Measurements from ENCODE around the gene CCL20.
A peak's percentile ranks its signal among the peaks of the same experiment; 100 is the strongest.
"Not testable (repeated sequence)": the region's sequence is repeated elsewhere in the genome, so short reads cannot be mapped to it uniquely, and the experiment has no call there.

The CCL20 gene

GRCh38 chr2:227834423-227834822 lies 20.8 kb downstream of the CCL20 start:
- DNase-seq (ENCODE audit: low read depth), result no peak

- no peak for DNase-seq (ENCODE audit: low read depth)
Observed at GRCh38 chr2:227834916-227835650, 21.4 kb downstream of the CCL20 start.

DNA sequence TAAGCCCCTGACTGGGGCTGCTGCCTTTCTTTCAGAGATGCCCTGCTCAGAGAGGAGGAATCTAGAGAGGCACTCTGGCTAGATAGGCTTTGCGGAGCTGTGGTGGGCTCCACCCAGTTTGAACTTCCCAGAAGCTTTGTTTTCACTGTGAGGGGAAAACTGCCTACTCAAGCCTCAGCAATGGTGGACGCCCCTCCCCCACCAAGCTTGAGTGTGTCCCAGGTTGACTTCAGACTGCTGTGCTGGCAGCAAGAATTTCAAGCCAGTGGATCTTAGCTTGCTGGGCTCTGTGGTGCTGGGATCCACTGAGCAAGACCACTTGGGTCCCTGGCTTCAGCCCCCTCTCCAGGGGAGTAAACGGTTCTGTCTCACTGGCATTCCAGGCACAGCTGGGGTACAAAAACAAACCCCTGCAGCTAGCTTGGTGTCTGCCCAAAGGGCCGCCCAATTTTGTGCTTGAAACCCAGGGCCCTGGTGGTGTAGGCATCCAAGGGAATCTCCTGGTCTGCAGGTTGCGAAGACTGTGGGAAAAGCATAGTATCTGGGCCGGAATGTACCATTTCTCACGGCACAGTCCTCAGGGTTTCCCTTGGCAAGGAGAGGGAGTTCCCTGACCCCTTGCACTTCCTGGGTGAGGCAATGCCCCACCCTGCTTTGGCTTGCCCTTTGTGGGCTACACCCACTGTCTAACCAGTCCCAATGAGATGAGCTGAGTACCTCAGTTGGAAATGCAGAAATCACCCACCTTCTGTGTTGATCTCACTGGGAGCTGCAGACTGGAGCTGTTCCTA lies 25.9 kb downstream of the CCL20 start:
- not testable (repeated sequence) for DNase-seq (ENCODE audit: low read depth)

- DNase-seq (ENCODE audit: low read depth), result no peak
Observed at GRCh38 chr2:227846831-227847230, 33.2 kb downstream of the CCL20 start.

DNA sequence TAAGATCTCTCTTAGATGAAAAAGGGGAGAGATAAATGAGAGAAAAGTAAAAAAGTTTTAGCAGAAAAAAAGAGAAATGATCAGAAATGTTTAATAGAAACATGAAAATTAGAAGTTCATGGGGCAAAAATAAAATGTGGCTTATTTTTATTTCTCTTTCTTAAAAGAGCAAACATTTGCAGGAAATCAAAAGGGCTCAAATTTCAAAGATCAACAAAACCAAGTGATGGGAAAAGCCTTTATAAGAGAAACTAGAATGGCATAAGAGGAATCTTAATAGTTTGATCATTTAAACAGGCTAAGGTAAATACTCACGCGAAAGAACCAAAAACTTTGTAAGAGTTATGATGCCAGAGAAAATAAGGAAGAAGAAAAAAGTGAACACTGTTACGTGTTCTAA lies 34.5 kb downstream of the CCL20 start:
- DNase-seq (ENCODE audit: low read depth), result no peak

- DNase-seq (ENCODE audit: low read depth), result no peak
Observed at GRCh38 chr2:227848586-227848985, 34.9 kb downstream of the CCL20 start.

DNA sequence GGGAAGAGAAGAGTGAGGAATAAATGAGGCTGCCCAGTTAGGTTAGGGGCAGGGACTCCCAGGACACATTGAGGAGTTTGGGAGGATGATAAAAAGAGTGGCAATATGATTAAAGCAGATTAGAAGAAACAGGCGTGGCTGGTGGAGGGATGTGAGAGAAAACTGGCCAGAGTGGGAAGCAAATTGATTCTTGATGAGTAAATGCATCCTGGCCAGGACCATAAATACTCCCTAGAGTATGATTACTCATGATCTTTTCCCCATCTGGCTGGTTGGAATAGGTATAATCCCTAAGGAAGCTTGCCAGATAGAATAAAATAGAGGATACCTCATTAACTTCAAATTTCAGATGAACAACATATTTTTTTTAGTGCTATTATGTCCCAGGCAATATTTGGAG lies 36.3 kb downstream of the CCL20 start:
- DNase-seq (ENCODE audit: low read depth), result peak; percentile 84

- DNase-seq (ENCODE audit: low read depth), result no peak
Observed at GRCh38 chr2:227853204-227853629, 39.6 kb downstream of the CCL20 start.

DNA sequence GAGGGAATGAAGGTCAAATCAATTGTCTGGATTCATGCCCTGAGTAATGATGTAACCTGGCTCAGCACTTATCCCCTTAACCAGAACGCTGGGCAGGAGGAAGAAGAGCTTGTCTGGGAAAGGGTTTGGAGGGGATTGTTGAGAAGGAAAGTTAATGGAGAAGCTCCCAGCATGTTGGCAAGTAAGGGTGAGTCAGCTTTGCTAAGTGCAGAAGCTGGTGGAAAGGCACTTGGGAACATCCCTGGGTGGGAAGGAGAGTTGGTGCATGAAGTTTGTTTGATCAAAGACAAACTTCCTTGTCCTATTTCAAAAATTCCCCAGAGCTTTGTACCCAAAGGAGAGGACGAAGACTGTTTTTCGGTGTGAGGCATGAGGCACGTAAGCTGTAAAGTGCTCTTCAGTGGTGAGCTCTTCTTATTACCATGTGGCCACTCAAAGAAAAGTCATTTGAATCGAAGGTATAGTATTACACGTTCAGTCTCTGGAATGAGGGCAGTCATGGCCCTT lies 40.2 kb downstream of the CCL20 start:
- DNase-seq (ENCODE audit: low read depth), result no peak

- no peak for DNase-seq (ENCODE audit: low read depth)
Observed at GRCh38 chr2:227855440-227855839, 41.8 kb downstream of the CCL20 start.

GRCh38 chr2:227856697-227857096 lies 43.1 kb downstream of the CCL20 start:
- DNase-seq (ENCODE audit: low read depth), result no peak

GRCh38 chr2:227860221-227860641 lies 46.6 kb downstream of the CCL20 start:
- DNase-seq (ENCODE audit: low read depth), result no peak

GRCh38 chr2:227861011-227861410 lies 47.4 kb downstream of the CCL20 start:
- no peak for DNase-seq (ENCODE audit: low read depth)

- DNase-seq (ENCODE audit: low read depth), result no peak
Observed at GRCh38 chr2:227862227-227862740, 48.6 kb downstream of the CCL20 start.

- peak; percentile 91 for DNase-seq (ENCODE audit: low read depth)
Observed at GRCh38 chr2:227862741-227863588, 49.3 kb downstream of the CCL20 start.

- DNase-seq (ENCODE audit: low read depth), result no peak
Observed at GRCh38 chr2:227864161-227864756, 50.6 kb downstream of the CCL20 start.

DNA sequence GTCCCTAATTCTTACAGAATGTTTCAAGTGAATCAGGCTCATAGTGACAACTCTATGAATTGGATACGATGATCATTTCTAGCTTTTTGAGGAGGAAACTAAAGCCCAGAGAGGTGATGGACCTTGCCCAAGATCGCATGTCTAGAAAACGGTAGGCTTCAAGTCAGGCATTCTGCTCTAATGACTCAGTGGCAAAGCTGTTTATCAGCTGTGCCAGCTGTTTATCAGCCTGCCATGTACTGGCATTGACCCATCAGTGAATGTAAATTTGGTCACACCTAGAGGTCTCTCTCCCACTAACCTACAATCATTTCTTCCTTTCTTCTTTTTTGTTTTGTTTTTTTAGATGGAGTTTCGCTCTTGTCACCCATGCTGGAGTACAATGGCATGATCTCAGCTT lies 51.6 kb downstream of the CCL20 start:
- DNase-seq (ENCODE audit: low read depth), result no peak
